GM12878 (cell line): ENCODE measurements around the gene ACD. TPM values are rescaled to one million over a fixed set of nuclear protein-coding genes. Genes with fewer than 3 reads are reported as not detected.
A peak's percentile ranks its signal among the peaks of the same experiment; 100 is the strongest.

Experiments
- ATAC-seq: fragments of 200-7000 bp; cut with Tn5 transposase; 3 replicates; pipeline ENCODE4 v1.9.1; 2020; ENCODE audit warnings: mild to moderate bottlenecking, moderate library complexity
- BruUV-seq: library from RNA; stranded (reverse); fragments of 400-500 nt; replicated peaks from 2 replicates; lab custom pipeline; 2021; lab: Mats Ljungman, UMichigan
- CTCF ChIA-PET: fragments of 300-600 bp; sonication (Branson Sonifier 250); formaldehyde crosslinking; extraction: SDS; loops from one replicate; lab custom pipeline; 2021; ENCODE audit warnings: inconsistent platforms; lab: Yijun Ruan, JAX
- POLR2A ChIA-PET: fragments of 350-600 bp; formaldehyde crosslinking; extraction: SDS; loops from one replicate; lab custom pipeline; 2021; ENCODE audit warnings: inconsistent platforms; lab: Charles Lee
- RAD21 ChIA-PET: fragments of 300-600 bp; sonication (Branson Sonifier 250); formaldehyde crosslinking; loops from one replicate; lab custom pipeline; 2023; ENCODE audit warnings: antibody characterized with exemption; ENCODE audit not compliant: unreplicated experiment; lab: Charles Lee
- SMC1A ChIA-PET: fragments of 300-600 bp; sonication (Branson Sonifier 250); formaldehyde crosslinking; loops from one replicate; lab custom pipeline; 2023; ENCODE audit not compliant: unreplicated experiment, uncharacterized antibody; lab: Charles Lee
- DNase-seq: peaks from one replicate; pipeline ENCODE4 v3.0.0-alpha.2; 2011; ENCODE audit warnings: low read depth, low spot score
- FAIRE-seq: peaks from 3 replicates; lab custom pipeline; 2011; peaks lifted over from hg19 to GRCh38; lab: Jason Lieb, UNC
- H2AFZ ChIP-seq: 2 replicates; pipeline ENCODE4 v1.6.0; 2011; ENCODE audit warnings: low read depth, low read length, control low read depth; ENCODE audit not compliant: control insufficient read depth
- H3K27ac ChIP-seq: 2 replicates; pipeline ENCODE4 v1.5.1; 2011; ENCODE audit warnings: control low read depth; ENCODE audit not compliant: control insufficient read depth, insufficient read depth
- H3K27me3 ChIP-seq, 2 experiments: replicated peaks in 1 of 2; 2 replicates each; pipeline versions ENCODE4 v1.6.0 to v1.6.1; 2011; ENCODE audit warnings: low read length in 1 of 2; ENCODE audit not compliant: control insufficient read depth in 2 of 2, insufficient read depth in 2 of 2
- H3K36me3 ChIP-seq, 2 experiments: 2 replicates each; pipeline ENCODE4 v1.5.1; 2011; ENCODE audit warnings: low read length in 1 of 2; ENCODE audit not compliant: control insufficient read depth in 2 of 2, insufficient read depth in 2 of 2
- H3K4me1 ChIP-seq: 2 replicates; pipeline ENCODE4 v1.6.1; 2011; ENCODE audit warnings: mild to moderate bottlenecking, low read length, moderate library complexity, mixed read lengths; ENCODE audit not compliant: control insufficient read depth, insufficient read depth
- H3K4me2 ChIP-seq: 2 replicates; pipeline ENCODE4 v1.6.0; 2011; ENCODE audit warnings: control low read depth; ENCODE audit not compliant: control insufficient read depth, insufficient read depth
- H3K4me3 ChIP-seq: fragments of 200-600 bp; sonication (generic); 2 replicates; pipeline ENCODE4 v1.5.1; 2016
- H3K79me2 ChIP-seq: 2 replicates; pipeline ENCODE4 v1.6.0; 2011; ENCODE audit warnings: low read length; ENCODE audit not compliant: control insufficient read depth, insufficient read depth
- H3K9ac ChIP-seq: 2 replicates; pipeline ENCODE4 v1.8.0; 2011; ENCODE audit warnings: low read length, control low read depth, mixed read lengths; ENCODE audit not compliant: control insufficient read depth, insufficient read depth
- H3K9me3 ChIP-seq: replicated peaks from 3 replicates; pipeline ENCODE4 v1.5.1; 2011; ENCODE audit warnings: mild to moderate bottlenecking, low read length; ENCODE audit not compliant: control insufficient read depth, insufficient read depth
- H4K20me1 ChIP-seq: 2 replicates; pipeline ENCODE4 v1.6.0; 2011; ENCODE audit not compliant: control insufficient read depth, insufficient read depth
- CBX3 ChIP-seq: fragments of 200-600 bp; sonication (generic); IDR thresholded peaks from 2 replicates; pipeline ENCODE4 v1.6.1; 2016; ENCODE audit warnings: low read depth, borderline replicate concordance
- IRF4 ChIP-seq: IDR thresholded peaks from 2 replicates; pipeline ENCODE4 v1.6.1; 2011; ENCODE audit warnings: low read depth, low read length
- JUNB ChIP-seq: IDR thresholded peaks from 2 replicates; pipeline ENCODE4 v1.6.1; 2016; ENCODE audit warnings: antibody characterized with exemption, mild to moderate bottlenecking
- JUND ChIP-seq: IDR thresholded peaks from 2 replicates; pipeline ENCODE4 v1.6.1; 2012; ENCODE audit warnings: low read depth, mild to moderate bottlenecking, low read length, improper control_type of control experiment, moderate library complexity
- MAX ChIP-seq: IDR thresholded peaks from 2 replicates; pipeline ENCODE4 v1.6.1; 2012; ENCODE audit warnings: low read depth, low read length, improper control_type of control experiment
- NR2C1 ChIP-seq: fragments of 450-650 bp; IDR thresholded peaks from 2 replicates; pipeline ENCODE4 v1.6.1; 2017; ENCODE audit warnings: antibody characterized with exemption, mild to moderate bottlenecking, moderate library complexity
- PML ChIP-seq: IDR thresholded peaks from 2 replicates; pipeline ENCODE4 v1.6.1; 2012; ENCODE audit warnings: low read length, inconsistent platforms
- POLR2A ChIP-seq: IDR thresholded peaks from 2 replicates; pipeline ENCODE4 v1.6.1; 2011; ENCODE audit warnings: low read depth, mild to moderate bottlenecking, low read length
- RB1 ChIP-seq: fragments of 450-650 bp; formaldehyde crosslinking; IDR thresholded peaks from 2 replicates; pipeline ENCODE4 v1.6.1; 2017; ENCODE audit warnings: mild to moderate bottlenecking, borderline replicate concordance
- SP1 ChIP-seq: IDR thresholded peaks from one replicate; pipeline ENCODE4 v1.6.1; 2011; ENCODE audit warnings: low read depth, low read length
- ZBTB40 ChIP-seq: fragments of 450-650 bp; IDR thresholded peaks from 2 replicates; pipeline ENCODE4 v1.6.1; 2016; ENCODE audit warnings: mild to moderate bottlenecking, moderate library complexity, borderline replicate concordance
- WGBS: methylation state at CpG from one replicate; pipeline ENCODE4 v1.1.6; 2016; ENCODE audit warnings: low lambda C conversion rate; ENCODE audit not compliant: insufficient replicate concordance, insufficient coverage; ENCODE audit errors: missing lambda C conversion rate; 5-methylcytosine and 5-hydroxymethylcytosine counted together
- in situ Hi-C: fragments of 300-500 bp; cut with MboI; formaldehyde crosslinking; loops from 9 replicates; pipeline ENCODE4 v1.14.3; 2018; ENCODE audit warnings: mixed read lengths
- intact Hi-C: fragments of 100-400 bp; cut with micrococcal nuclease; formaldehyde crosslinking; loops from one replicate; pipeline ENCODE4 v1.14.2; 2022; ENCODE audit not compliant: unreplicated experiment
- polyA plus RNA-seq, 11 experiments: library from polyadenylated mRNA; depleted of rRNA in 4 of 11; unstranded in 6 of 11; stranded (reverse) in 5 of 11; fragments of >200 nt; fragmentation: Nextera tagmentation in 4 of 11; fragmentation: Illumina TruSeq in 1 of 11; extraction: Ambion mirVana in 4 of 11; extraction: Trizol in 1 of 11; gene quantifications; 1 replicate in 1 of 11; 2 replicates in 10 of 11; pipeline versions ENCODE4 v1.2.1 to v1.2.3, GENCODE V29; 2011 to 2016; ENCODE audit warnings: inconsistent platforms in 2 of 11, missing spikeins in 2 of 11, low read depth in 1 of 11
- total RNA-seq, 4 experiments: library from RNA; depleted of rRNA in 3 of 4; stranded (reverse); fragments of >200 nt in 3 of 4; fragmentation: Illumina TruSeq in 1 of 4; extraction: Trizol in 1 of 4; gene quantifications; 2 replicates each; pipeline versions ENCODE4 v1.2.1 to v1.2.3, GENCODE V29; 2013 to 2021
- TF ChIP-seq, protein P1 (sequence below): fragments of 450-650 bp; IDR thresholded peaks from 2 replicates; pipeline ENCODE4 v1.6.1; 2016; ENCODE audit warnings: mild to moderate bottlenecking

The ACD gene
- total and polyA plus RNA-seq, 10 of the 15 experiments (the other 5 are each of a cell fraction or from before 2014, with no cell fraction given), result 2.9 to 46.7 (median 23.9) TPM

GRCh38 chr16:67651039-67651438 lies 9.0 kb downstream of the ACD start:
- Histone ChIP-seq H2AFZ (no peak overlapping the region), H3K4me3 (no peak overlapping the region), H3K27me3 (no peaks in the 10 kb centered on the region), H4K20me1 (no peaks in the 10 kb centered on the region), H3K9me3 (no peaks in the 10 kb centered on the region), H3K4me1 (peaks cover 2% of the 10 kb centered on the region; the same call in 1 of the 2 replicates), H3K9ac (no peak overlapping the region), H3K4me2 (no peak overlapping the region), H3K79me2 (peaks cover under 1% of the 10 kb centered on the region; the same call in 1 of the 2 replicates), H3K36me3 (peaks cover 2 to 8% of the 10 kb centered on the region in 2 experiments), H3K27ac (no peak overlapping the region)
- CTCF ChIA-PET, result interaction anchor here (1.3 kb wide), 1 partner anchor 9 kb away, joined by 5 read pairs; the partner anchor contains the start of gene ACD
- 90% methylated on average over 7 of the region's 7 CpGs for WGBS
- no peak for DNase-seq
- BruUV-seq, result no TSS peak
- intact Hi-C loops (no loop called here), in situ Hi-C loops (no loop called here)
- POLR2A ChIA-PET, result interaction anchor here (1.0 to 1.1 kb wide), 2 partner anchors 9 to 69 kb away, joined by 3 read pairs; partner anchors contain the start of gene ACD
- FAIRE-seq, result no peak
- ATAC-seq, result no peak
- TF ChIP-seq POLR2A, result peak; percentile 18; the same call in 1 of the 2 replicates
- no peak for TF ChIP-seq RB1
- TF ChIP-seq JUND, result no peak
- SMC1A ChIA-PET, result no interaction called here
- RAD21 ChIA-PET, result no interaction called here

- whole genome bisulfite sequencing, result 88% methylated on average over 8 of the region's 8 CpGs
- BruUV-seq, result no TSS peak
- Histone ChIP-seq H4K20me1 (no peaks in the 10 kb centered on the region), H3K27me3 (no peaks in the 10 kb centered on the region), H3K9ac (no peak overlapping the region), H3K4me3 (no peak overlapping the region), H3K4me1 (peaks cover 7% of the 10 kb centered on the region; the same call in 1 of the 2 replicates), H3K4me2 (no peak overlapping the region), H3K9me3 (no peaks in the 10 kb centered on the region), H2AFZ (no peak overlapping the region), H3K36me3 (peaks cover 0 to 3% of the 10 kb centered on the region in 2 experiments; a peak in 3 of 4 replicates), H3K79me2 (peaks cover 11% of the 10 kb centered on the region), H3K27ac (no peak overlapping the region)
- intact Hi-C loops (no loop called here), in situ Hi-C loops (no loop called here)
- SMC1A ChIA-PET, result no interaction called here
- FAIRE-seq (no peak), DNase-seq (no peak), ATAC-seq (no peak)
- POLR2A ChIA-PET, result no interaction called here
- CTCF ChIA-PET, result interaction anchor here (0.5 to 1.0 kb wide), 2 partner anchors 17 to 117 kb away, joined by 3 to 4 read pairs; no protein-coding TSS in a partner anchor
- RAD21 ChIA-PET, result no interaction called here
- no peak for TF ChIP-seq MAX
- no peak for TF ChIP-seq SP1
- TF ChIP-seq CBX3, result no peak
- no peak for TF ChIP-seq ZBTB40
- no peak for TF ChIP-seq IRF4
- no peak for TF ChIP-seq JUNB
- TF ChIP-seq, protein P1, sequence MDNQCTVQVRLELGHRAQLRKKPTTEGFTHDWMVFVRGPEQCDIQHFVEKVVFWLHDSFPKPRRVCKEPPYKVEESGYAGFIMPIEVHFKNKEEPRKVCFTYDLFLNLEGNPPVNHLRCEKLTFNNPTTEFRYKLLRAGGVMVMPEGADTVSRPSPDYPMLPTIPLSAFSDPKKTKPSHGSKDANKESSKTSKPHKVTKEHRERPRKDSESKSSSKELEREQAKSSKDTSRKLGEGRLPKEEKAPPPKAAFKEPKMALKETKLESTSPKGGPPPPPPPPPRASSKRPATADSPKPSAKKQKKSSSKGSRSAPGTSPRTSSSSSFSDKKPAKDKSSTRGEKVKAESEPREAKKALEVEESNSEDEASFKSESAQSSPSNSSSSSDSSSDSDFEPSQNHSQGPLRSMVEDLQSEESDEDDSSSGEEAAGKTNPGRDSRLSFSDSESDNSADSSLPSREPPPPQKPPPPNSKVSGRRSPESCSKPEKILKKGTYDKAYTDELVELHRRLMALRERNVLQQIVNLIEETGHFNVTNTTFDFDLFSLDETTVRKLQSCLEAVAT, result no peak
- TF ChIP-seq NR2C1, result no peak
- no peak for TF ChIP-seq PML
Observed at GRCh38 chr16:67650023-67650422, 10.0 kb downstream of the ACD start.
